ENCODE data around the gene ARID3B. TPM values are rescaled to one million over a fixed set of nuclear protein-coding genes. Genes with fewer than 3 reads are reported as not detected.

The ARID3B gene
- total RNA-seq, 2 experiments from 2014 or later = 3.2 to 7.5 TPM

- ChIA-PET CTCF (ENCODE audit: unreplicated experiment) (no interaction called here), POLR2A (no interaction called here)
- no peaks in the 10 kb centered on the region for H3K36me3 ChIP-seq (ENCODE audit: insufficient read depth, low read length)
- no peak overlapping the region for H3K4me3 ChIP-seq (ENCODE audit: low read depth, low read length, poor library complexity, severe bottlenecking)
- H4K20me1 ChIP-seq (ENCODE audit: insufficient read depth, low read length) = peaks cover 7% of the 10 kb centered on the region; the same call in 1 of the 2 replicates
- TF ChIP-seq, protein P1, sequence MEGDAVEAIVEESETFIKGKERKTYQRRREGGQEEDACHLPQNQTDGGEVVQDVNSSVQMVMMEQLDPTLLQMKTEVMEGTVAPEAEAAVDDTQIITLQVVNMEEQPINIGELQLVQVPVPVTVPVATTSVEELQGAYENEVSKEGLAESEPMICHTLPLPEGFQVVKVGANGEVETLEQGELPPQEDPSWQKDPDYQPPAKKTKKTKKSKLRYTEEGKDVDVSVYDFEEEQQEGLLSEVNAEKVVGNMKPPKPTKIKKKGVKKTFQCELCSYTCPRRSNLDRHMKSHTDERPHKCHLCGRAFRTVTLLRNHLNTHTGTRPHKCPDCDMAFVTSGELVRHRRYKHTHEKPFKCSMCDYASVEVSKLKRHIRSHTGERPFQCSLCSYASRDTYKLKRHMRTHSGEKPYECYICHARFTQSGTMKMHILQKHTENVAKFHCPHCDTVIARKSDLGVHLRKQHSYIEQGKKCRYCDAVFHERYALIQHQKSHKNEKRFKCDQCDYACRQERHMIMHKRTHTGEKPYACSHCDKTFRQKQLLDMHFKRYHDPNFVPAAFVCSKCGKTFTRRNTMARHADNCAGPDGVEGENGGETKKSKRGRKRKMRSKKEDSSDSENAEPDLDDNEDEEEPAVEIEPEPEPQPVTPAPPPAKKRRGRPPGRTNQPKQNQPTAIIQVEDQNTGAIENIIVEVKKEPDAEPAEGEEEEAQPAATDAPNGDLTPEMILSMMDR (conservative IDR thresholded peaks at IDR 0.05; ENCODE audit: low read length) = no peak
- TF ChIP-seq EZH2phosphoT487 (IDR thresholded peaks at IDR 0.05; ENCODE audit: borderline replicate concordance, low read depth, low read length) = no peak
- intact Hi-C loops (cut with micrococcal nuclease; ENCODE audit: unreplicated experiment) = no loop called here
- BruUV-seq (replicated peaks) = no TSS peak
- H2AFZ ChIP-seq (ENCODE audit: low read length) = no peak overlapping the region
- peaks cover 14% of the 10 kb centered on the region for H3K4me1 ChIP-seq (ENCODE audit: insufficient read depth, low read length, poor library complexity, severe bottlenecking)
- no peaks in the 10 kb centered on the region for H3K79me2 ChIP-seq (ENCODE audit: insufficient read depth, low read depth, low read length)
- H3K4me2 ChIP-seq (ENCODE audit: low read length) = no peak overlapping the region
- H3K9me3 ChIP-seq (ENCODE audit: low read length) = no peaks in the 10 kb centered on the region
- H3K27ac ChIP-seq (ENCODE audit: low read depth, low read length, poor library complexity, severe bottlenecking) = no peak overlapping the region
- H3K9me2 ChIP-seq (ENCODE audit: insufficient read depth, low read length) = no peaks in the 10 kb centered on the region
- DNase-seq (ENCODE audit: low spot score) = no peak
Measured at GRCh38 chr15:74548241-74548640, 7.2 kb downstream of the ARID3B start.

GRCh38 chr15:74549816-74550215 is 8.8 kb downstream of the ARID3B start:
- H3K4me1 ChIP-seq (ENCODE audit: insufficient read depth, low read length, poor library complexity, severe bottlenecking) = peaks cover 14% of the 10 kb centered on the region
- no TSS peak for BruUV-seq (replicated peaks)
- no peaks in the 10 kb centered on the region for H3K9me3 ChIP-seq (ENCODE audit: low read length)
- intact Hi-C loops (cut with micrococcal nuclease; ENCODE audit: unreplicated experiment) = no loop called here
- H4K20me1 ChIP-seq (ENCODE audit: insufficient read depth, low read length) = peaks cover 7% of the 10 kb centered on the region; the same call in 1 of the 2 replicates
- no peak overlapping the region for H3K4me2 ChIP-seq (ENCODE audit: low read length)
- no peaks in the 10 kb centered on the region for H3K79me2 ChIP-seq (ENCODE audit: insufficient read depth, low read depth, low read length)
- no peaks in the 10 kb centered on the region for H3K36me3 ChIP-seq (ENCODE audit: insufficient read depth, low read length)
- ChIA-PET CTCF (ENCODE audit: unreplicated experiment) (no interaction called here), POLR2A (interaction anchor here (0.5 to 1.1 kb wide), 3 partner anchors 8 to 1417 kb away, joined by 3 to 5 read pairs (median 4); no protein-coding TSS in a partner anchor)
- no peak for DNase-seq (ENCODE audit: low spot score)
- no peak overlapping the region for H3K27ac ChIP-seq (ENCODE audit: low read depth, low read length, poor library complexity, severe bottlenecking)
- TF ChIP-seq, protein P1 (conservative IDR thresholded peaks at IDR 0.05; ENCODE audit: low read length) = no peak
- TF ChIP-seq EZH2phosphoT487 (IDR thresholded peaks at IDR 0.05; ENCODE audit: borderline replicate concordance, low read depth, low read length) = no peak
- H2AFZ ChIP-seq (ENCODE audit: low read length) = no peak overlapping the region
- H3K4me3 ChIP-seq (ENCODE audit: low read depth, low read length, poor library complexity, severe bottlenecking) = no peak overlapping the region
- H3K9me2 ChIP-seq (ENCODE audit: insufficient read depth, low read length) = no peaks in the 10 kb centered on the region

- Histone ChIP-seq H3K4me1 (ENCODE audit: insufficient read depth, low read length, poor library complexity, severe bottlenecking) (peaks cover 3% of the 10 kb centered on the region), H3K36me3 (ENCODE audit: insufficient read depth, low read length) (no peaks in the 10 kb centered on the region), H3K4me3 (ENCODE audit: low read depth, low read length, poor library complexity, severe bottlenecking) (no peak overlapping the region), H3K79me2 (ENCODE audit: insufficient read depth, low read depth, low read length) (no peaks in the 10 kb centered on the region), H2AFZ (ENCODE audit: low read length) (no peak overlapping the region), H3K9me3 (ENCODE audit: low read length) (no peaks in the 10 kb centered on the region), H3K27ac (ENCODE audit: low read depth, low read length, poor library complexity, severe bottlenecking) (no peak overlapping the region), H4K20me1 (ENCODE audit: insufficient read depth, low read length) (no peaks in the 10 kb centered on the region; the same call in 1 of the 2 replicates), H3K9me2 (ENCODE audit: insufficient read depth, low read length) (no peaks in the 10 kb centered on the region), H3K4me2 (ENCODE audit: low read length) (no peak overlapping the region)
- intact Hi-C loops (cut with micrococcal nuclease; ENCODE audit: unreplicated experiment) = no loop called here
- ChIA-PET POLR2A (interaction anchor here (1.0 kb wide), 1 partner anchor 20 kb away, joined by 3 read pairs; no protein-coding TSS in a partner anchor), CTCF (ENCODE audit: unreplicated experiment) (no interaction called here)
- no peak for DNase-seq (ENCODE audit: low spot score)
- no peak for TF ChIP-seq EZH2phosphoT487 (IDR thresholded peaks at IDR 0.05; ENCODE audit: borderline replicate concordance, low read depth, low read length)
- TF ChIP-seq, protein P1 (conservative IDR thresholded peaks at IDR 0.05; ENCODE audit: low read length) = no peak
- BruUV-seq (replicated peaks) = no TSS peak
Measured at GRCh38 chr15:74551714-74552113, 10.7 kb downstream of the ARID3B start.
